Glomerular visceral epithelial cell (primary cell): Measurements from ENCODE around the gene ANKRD63.

ENCODE experiments used
- DNase-seq: peaks from one replicate; pipeline ENCODE4 v3.0.0-alpha.2; 2016; ENCODE audit errors: extremely low spot score

The ANKRD63 gene

DNA sequence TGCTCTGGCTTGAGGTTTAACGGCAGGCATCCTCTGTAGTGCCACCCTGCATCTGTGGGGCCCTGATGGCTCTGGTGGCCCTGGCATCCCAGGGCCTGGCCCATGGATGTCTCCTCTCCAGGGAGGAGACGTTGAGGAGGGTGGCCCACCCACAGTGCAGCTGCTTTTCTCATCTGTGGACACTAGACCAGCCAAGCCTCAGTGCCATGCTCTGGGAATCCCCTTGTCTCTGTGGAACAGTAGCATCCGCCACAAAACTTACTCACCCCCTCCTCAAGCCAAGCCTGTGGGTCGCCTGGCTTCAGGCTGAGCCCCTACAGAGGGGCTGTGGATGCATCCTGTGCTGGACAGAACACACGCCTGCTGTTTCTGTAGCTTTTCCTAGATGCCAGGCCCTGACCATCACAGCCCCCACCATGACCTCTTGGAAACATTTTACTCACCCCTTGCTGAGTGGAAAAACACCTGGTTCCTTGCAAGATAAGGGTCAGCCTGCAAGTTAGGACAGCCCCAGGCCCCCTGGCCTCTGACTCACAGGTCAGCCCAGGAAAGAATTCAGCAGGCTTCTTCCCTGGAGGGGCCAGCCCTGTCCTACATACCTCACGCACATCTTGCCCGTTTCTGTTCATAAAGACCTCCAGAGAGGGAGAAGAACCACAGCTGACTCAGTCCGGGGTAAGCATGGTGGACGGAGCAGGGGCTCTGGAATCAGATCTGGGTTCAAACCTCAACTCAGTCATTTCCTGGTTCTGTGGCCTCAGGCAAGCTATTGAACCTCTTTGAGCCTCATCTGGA, 25.0 kb downstream of the ANKRD63 start:
- no peak for DNase-seq

- no peak for DNase-seq
Observed at GRCh38 chr15:40256638-40257235, 26.1 kb downstream of the ANKRD63 start.

GRCh38 chr15:40255033-40255432, 27.8 kb downstream of the ANKRD63 start:
- no peak for DNase-seq

DNA sequence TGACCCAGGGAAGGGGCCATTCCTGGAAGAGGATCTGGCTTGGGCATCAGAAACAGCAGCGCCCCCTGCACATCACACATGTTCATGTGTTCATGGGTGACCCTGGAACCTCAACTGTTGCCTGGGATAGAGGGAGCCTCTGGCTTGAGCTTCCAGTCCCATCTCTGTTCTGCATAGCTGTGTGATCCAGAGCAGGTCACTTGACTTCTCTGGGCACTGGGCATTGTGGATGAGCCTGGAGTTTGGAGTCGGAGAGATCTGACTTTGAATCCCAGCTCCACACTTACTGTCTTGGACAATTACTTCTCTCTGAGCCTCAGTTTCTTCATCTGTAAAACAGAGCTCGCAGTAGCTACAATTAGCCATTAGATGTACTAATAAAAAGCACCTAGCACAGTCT, 28.4 kb downstream of the ANKRD63 start:
- no peak for DNase-seq

GRCh38 chr15:40253167-40253790, 29.6 kb downstream of the ANKRD63 start:
- no peak for DNase-seq

DNA sequence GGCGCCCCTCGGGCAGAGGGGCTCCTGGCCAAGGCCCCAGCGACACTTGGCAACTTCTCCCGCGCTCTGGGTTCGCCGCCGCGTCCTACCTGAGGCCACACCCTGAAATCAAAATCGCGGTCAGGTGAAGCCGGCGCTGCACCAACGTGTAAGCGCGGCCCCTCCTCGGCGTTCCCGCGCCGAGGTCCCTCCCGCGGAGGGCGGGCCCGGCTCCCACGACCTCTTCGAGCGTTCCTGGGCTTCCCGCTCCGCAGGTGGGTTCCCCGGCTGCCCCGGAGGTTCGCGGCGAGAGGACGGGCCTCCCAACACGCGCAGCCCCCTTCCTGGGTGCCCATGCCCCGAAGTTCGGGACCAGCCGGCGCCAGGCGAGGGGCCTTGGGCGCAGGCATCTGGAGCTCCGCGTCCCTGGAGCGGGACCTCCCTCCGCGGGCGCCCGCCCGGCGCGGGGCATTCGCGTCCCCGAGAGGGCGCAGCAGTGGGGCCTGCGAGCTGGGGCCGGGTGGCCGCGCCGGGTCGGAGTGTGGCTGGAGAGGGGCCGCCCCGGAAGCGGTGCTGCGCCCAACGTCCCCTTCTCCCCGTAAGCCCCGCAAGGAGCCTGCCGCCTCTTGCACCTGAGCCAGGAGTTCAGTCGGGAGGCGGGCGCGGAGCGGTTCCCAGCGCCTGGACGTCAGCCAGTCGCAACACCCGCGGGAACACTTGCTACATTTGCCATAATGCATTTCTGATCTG, 30.3 kb downstream of the ANKRD63 start:
- DNase-seq: no peak

DNA sequence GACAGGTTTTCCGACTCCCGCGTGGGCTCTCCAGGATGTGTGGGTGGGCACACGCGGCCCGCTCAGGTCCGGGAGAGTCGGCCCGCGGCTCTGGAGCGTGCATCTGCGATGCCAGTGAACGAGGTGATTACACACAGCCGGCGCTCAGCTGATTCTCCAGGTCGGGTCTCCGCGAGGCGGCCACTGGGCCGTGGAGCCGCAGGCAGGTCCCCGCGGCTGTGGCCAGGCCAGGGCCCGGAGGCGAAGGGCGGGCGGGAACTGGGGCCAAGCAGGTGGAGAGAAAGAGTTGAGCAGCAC, 30.8 kb downstream of the ANKRD63 start:
- no peak for DNase-seq

GRCh38 chr15:40251486-40252140, 31.3 kb downstream of the ANKRD63 start:
- no peak for DNase-seq

GRCh38 chr15:40250771-40251483, 31.9 kb downstream of the ANKRD63 start:
- DNase-seq: no peak

DNA sequence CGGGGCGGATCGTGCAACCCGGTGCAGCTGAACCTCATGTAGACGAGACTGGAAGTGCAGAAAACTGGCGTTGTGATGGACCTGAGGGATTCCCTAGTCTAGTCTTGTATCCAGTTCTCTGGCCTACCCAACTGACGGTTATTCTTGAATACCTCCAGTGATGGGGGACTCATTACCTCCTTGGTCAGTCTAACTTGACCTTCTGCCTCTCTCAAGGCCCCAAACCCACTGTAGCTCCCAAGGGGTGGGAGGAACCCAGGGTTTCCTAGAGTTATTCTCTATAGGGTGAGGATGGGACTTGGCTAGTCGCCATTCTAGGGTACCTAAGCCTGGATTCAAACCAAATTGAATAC, 32.6 kb downstream of the ANKRD63 start:
- DNase-seq: no peak

DNA sequence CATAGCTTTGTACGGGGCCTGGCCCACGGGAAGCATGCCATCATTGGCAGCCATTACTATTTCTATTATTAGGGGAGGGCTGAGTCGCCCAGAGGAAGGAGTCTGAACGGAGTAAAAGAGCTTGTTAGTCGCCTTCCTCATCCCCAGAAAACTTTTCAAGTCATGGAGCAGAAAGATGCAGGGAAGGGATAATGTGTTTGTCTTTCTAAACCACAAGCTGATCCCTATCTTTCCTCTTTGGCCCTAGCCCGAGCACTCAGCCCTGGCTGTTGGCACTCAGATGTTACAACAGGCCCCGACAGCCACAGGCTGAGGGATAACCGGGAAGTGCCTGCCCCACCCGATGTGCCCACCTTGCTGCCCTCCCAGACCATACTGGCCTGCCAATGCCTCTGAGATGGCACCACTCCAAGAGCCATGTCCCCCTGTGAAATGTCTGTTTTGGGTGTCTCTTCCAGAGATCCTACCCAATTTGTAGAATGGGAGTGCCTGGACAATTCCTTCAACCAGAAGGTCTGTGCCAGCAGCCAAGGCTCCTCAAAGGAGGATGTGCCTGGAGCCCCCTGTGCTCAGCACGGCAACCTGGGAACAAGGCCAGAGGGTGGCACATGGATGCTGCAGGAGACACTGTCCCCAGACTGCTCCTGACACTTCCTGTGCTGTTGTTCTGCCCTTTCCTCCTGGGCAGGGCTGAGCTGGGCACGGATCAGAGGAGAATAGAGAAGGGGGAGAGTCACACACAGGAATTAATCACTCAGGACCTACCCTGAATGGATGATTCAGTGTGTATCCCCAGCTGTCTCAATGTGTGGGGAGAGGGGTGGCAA, 33.2 kb downstream of the ANKRD63 start:
- no peak for DNase-seq

DNA sequence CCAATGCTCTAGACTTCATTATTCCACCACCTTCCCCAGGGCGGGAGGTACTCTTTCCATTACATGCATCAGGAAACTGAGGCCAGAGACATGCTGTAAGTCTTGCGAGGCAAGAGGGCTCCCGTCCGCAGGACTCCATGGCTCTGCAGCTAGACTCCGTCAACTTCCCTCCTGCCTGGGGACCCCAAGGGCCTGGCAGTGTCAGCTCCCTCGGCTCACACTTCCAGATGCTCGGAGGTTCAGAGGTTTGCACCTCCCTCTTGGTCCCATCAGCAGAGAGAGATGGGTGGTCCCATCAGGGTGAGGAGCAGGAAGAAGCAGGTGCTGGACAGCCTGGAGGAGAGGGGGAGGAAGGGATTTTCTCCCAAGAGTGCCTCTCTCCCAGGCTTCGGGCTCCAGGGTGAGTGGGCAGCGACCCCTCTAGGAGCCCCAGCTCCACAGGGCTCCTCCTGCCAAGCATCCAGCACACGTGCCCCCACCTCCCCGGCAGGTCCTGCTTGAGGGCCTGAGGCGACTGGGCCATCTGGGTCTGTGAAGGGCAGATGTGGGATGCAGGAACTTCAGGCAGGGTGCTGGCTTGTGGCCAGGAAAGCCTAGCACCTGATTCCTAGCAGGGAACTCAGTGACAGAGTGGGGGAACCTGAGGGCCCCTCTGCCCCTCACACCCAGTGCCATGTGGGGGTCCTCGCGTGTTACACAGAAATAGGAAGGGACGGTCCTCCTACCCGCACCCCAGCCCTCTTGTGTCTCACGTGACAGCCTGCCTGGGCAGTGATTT, 34.7 kb downstream of the ANKRD63 start:
- no peak for DNase-seq

- DNase-seq: no peak
Observed at GRCh38 chr15:40247406-40247971, 35.4 kb downstream of the ANKRD63 start.

GRCh38 chr15:40246496-40247280, 36.2 kb downstream of the ANKRD63 start:
- no peak for DNase-seq

DNA sequence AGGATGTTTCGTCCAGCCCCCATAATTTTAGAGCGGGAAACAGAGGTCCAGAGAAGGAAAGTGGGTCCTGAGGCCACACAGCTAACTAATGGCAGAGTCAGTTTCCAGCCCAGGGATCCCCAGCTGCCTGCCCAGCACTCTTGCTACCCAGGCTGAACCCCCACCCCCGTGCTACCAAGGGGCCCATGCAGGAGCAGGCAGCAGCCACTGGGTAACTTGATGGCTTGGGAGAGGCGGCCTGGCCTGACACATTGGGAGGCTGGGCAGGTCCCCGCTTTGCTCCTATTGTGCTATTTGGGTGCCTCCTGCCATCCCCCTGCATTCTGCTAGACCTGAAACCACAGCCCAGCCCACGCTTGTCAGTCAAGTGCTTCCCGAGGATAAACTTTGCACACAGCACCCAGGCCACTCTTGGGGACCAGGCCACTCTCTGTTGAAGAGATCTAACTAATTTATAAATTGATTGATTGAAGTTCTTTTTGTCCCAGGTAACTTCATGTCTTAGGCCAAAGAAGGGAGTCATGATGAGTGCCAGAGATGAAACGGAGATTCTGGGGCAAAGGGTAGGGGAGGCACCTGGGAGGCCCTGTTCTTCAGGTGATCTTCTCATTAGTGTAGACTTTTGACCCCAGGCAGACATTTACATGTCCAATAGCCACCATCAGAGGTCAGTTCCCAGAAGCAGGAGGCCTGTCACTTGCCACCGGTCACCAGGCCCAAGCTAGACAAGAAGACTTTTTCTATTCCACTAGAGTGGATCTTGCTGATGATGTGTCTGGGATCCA, 37.0 kb downstream of the ANKRD63 start:
- DNase-seq: no peak

- no peak for DNase-seq
Observed at GRCh38 chr15:40244961-40245523, 37.8 kb downstream of the ANKRD63 start.

DNA sequence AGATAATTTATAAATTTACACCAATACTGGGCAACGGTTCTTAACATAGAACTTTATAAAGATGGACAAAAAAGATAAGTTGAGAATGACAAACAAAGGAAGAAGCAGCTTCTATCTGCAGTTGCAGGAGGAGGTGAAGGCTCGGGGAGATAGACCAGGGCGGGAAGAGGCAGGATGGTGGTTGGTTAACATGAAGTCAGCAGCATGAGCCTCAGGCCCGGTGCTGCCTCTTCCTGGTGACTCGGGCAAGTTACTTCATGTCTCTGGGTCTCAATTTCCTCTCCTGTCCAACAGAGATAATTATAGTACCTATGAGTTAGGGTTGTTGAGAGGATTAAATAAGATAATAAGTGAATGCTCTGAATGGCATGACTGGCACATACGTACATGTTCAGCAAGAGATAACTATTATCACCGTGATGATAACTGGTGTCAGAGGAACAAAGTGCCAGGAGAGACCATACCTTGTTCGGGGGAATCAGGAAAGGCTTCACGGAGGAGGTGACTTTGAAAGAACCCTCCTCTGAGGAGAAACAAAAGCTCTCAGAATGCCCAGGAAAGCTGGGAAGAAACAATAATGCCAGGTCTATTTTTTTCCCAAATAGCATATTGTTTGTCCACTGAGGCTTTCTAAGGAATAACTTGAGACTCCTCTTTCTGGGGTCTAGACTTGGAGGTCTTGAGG, 39.6 kb downstream of the ANKRD63 start:
- no peak for DNase-seq
